LHCN-M2 (cell line): ENCODE results near the gene NFIB. TPM values are rescaled to one million over a fixed set of nuclear protein-coding genes. Genes with fewer than 3 reads are reported as not detected.

Experiments used
- DNase-seq: peaks from one replicate; pipeline ENCODE4 v3.0.0-alpha.2; 2012; ENCODE audit warnings: low read depth
- polyA plus RNA-seq: library from polyadenylated mRNA; unstranded; fragments of >200 nt; gene quantifications from one replicate; pipeline ENCODE4 v1.2.1, GENCODE V29; 2012; ENCODE audit warnings: missing spikeins
- total RNA-seq: library from RNA; depleted of rRNA; stranded (reverse); fragments of >200 nt; gene quantifications from 2 replicates; pipeline ENCODE4 v1.2.3, GENCODE V29; 2014; rRNA removed

NFIB gene
- 9.0 and 13.0 TPM in 2 replicates for total RNA-seq
- 2.9 TPM for polyA plus RNA-seq

DNA sequence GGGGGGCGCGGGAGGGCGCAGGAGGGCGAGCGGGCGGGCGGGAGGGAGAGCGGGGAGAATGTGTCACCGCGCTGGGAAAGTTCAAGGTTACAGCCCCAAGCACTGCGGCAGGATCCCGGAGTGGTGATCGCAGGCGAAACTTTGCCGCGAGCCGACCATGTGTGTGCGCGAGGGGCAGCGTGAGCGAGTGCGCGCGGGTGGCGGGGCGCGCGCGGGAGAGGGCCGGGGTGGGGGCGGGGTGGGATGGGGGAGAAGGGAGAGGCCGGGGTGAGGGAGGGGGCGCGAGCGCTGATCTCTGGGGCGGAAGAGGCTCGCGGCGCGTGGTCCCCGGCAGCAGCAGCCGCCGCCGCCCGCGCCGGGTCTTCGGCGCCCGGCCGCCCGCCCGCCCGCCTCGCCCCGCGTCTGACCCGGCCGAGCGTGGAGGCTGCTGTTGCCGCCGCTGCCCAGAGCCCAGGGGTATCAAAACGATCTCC, at the start of gene NFIB:
Gene NFIB, minus strand, starts transcription at position 191 of the 473 bp plus-strand sequence. CDS start 630 bp downstream, outside the sequence.
- peak; percentile 66 for DNase-seq

GRCh38 chr9:14362175-14362574, 48.2 kb upstream of the NFIB start:
- no peak for DNase-seq

DNA sequence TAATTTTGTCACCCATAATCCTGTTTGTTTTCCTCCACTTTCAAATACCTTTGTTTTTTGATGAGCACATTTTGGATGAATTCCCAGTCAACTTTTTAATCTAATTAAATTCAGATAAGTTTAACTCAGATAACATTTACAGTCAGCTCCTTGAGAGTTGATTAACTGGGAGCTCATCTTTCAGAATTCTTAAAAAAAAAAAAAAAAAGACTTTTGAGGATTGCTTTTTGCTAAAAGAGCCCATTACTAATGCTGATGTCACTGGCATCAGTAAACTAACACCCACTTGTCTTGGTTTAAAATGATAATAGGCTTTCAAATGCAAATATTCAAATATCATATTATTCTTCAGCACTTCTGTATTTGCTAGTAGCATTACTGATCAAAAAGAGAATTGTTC, 47.1 kb upstream of the NFIB start:
- peak; percentile 24 for DNase-seq

GRCh38 chr9:14358523-14358922, 44.6 kb upstream of the NFIB start:
- peak; percentile 79 for DNase-seq

- no peak for DNase-seq
These were observed 42.7 kb upstream of the NFIB start for GRCh38 chr9:14356351-14357265.

DNA sequence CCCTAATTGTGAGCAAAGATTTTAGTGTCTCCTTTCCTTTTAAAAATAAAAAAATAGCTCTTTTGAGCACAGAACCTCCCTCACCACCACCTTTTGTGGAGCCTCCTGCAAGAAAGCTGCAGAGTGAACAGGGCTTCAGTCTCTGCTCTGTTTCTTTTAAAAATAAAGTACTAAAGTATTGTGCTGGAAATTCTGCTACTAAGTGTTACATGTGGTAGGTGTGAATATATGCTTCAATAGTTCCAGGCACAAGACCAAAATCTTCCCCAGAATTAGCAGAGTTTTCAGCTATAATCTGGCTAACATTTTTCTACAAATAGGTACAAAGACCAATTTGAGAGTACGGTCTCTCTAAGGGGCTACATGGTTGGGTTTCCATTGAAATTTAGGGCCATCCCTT, 40.3 kb upstream of the NFIB start:
- DNase-seq = no peak

GRCh38 chr9:14353222-14354056, 39.5 kb upstream of the NFIB start:
- peak; percentile 72 for DNase-seq

GRCh38 chr9:14352503-14352902, 38.6 kb upstream of the NFIB start:
- no peak for DNase-seq

DNA sequence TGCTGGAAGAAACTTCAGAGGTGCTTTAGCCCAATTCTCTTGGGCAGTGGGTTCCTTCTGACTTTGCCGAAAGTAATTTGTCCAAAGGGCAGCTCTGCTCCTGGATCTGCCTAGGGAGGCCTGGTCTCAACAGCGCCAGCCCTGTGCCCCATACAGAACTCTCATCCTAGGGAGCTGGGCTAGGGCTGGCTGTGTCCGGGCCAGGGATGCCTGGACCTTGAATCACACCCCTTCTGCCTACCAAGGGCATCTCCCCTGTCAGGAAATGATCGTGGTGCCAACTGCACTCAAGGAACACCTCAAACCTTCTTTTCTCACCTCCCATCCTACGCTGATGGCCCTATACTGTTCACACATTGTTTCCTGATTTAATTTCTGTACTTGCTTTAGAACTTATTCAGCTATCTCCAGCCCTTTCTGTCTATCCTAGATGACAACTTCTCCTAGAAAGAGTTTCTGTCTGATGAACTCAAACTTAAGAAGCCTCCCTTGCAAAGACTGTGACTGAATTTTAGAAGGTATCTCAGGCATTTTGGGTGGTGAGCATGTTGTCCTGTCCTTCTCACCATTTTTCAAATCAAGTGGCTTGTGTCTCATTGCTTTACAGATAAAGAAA, 37.4 kb upstream of the NFIB start:
- no peak for DNase-seq

GRCh38 chr9:14350754-14351153, 36.8 kb upstream of the NFIB start:
- no peak for DNase-seq

DNA sequence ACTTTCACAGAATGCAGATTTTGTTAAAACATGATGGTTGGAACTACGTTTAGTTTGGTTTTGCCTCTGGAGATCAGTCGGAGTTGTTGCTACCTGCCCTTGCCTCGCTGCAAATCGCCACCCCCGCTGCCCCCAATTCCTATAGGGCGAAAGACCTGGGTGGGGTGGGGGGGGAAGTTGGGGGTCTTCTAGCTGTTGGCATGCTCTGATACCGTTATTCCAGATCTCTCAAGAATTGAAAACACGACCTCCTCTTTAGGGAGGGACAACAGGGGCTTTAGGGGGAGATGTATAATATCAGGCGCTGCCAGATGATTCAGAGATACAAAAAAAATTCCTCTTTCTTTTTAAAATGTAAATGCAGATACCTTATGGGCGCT, 36.4 kb upstream of the NFIB start:
- DNase-seq = no peak

DNA sequence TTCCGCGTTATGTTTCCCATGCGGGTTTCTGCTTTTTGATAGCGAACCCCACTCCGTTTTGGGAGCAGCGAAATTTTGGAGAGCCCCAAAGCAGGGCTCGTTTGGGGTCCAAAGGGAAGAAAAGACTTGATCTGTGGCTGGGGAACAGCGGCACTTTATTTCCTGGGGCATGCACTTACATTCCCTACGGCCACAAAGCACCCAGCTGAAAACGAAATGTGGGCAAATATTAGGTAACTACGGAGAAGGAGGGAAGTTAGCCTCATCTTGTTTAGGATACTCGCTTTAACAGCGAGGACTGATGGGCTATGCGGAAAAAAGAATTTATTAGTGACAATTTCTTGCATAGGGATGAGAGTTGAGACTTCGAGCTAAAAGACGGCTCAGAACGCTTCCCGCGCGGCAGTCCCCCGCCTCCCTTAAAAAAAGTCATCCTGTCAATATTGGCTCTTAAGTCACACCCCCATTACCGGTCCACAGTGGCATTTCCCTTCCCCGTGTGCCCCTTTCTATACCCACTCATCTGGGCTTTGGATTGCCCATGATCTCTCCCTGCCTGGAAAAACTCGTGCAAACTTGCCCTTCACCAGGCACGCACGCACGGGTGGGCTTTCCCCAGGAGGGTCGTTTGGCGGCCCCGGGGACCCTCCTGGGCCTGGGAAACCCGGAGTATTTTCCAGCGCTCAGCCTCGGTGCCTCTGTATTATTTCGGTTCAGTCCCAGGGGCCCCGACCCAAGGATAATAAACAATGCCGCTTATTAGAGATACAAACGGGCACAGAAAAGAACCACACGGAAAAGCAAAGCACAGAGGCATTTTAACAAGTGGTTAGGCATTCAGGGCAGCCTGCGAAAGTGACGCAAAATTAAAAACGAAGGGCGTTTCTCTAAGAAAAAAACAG, 35.8 kb upstream of the NFIB start:
- no peak for DNase-seq

GRCh38 chr9:14349146-14349446, 35.2 kb upstream of the NFIB start:
- DNase-seq = no peak

DNA sequence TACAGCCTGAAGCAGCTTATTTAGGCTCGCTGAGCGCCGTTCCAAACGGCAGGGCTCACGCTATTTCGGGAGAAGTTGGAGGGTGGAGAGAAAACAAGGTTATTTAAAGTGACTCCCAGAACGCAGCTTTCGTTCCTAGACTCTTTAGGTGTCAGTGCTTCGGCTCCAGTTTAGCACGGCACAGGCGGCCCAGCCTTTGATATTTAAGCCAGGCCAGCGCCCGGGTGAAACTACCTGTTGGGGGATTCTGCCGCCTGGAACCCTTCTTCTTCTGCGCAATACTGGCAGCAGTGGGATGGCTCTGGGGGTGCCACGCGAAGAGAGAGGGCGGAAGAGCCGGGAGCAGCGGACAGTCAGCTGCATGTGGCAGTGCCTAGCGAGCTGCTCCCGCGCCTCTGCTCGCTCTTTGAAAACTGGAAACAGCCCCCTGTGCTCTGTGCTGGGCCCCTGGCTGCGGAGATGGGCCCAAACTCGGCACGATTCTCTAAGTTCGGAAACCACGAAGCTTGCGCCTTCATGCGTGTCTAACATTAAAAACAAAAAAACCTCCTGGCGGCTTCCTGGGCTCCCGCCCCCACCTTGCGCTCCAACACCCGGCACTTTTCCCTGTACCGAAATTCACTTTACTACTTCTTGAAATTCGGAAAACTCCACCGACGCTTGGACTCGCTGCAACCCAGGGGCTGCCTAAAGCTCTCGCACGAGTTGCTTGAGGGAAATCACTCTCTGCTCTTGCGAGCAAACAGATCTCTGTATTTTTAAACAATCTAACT, 34.6 kb upstream of the NFIB start:
- DNase-seq = no peak

DNA sequence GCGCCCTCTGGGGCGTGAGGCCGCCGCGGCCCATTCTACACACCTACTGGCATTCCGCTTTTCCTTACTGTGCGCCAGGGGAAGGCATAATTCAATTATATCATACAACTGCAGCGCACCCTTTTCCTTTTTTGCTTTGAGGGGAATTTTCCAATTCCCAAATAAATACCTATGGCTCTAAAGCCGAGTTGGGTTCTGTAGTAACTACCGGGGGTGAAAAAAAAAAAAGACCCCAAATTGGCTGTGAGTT, 34.1 kb upstream of the NFIB start:
- DNase-seq = no peak

- peak; percentile 31 for DNase-seq
These were observed 33.6 kb upstream of the NFIB start for GRCh38 chr9:14347406-14348122.

- DNase-seq = no peak
These were observed 33.0 kb upstream of the NFIB start for GRCh38 chr9:14346811-14347405.

DNA sequence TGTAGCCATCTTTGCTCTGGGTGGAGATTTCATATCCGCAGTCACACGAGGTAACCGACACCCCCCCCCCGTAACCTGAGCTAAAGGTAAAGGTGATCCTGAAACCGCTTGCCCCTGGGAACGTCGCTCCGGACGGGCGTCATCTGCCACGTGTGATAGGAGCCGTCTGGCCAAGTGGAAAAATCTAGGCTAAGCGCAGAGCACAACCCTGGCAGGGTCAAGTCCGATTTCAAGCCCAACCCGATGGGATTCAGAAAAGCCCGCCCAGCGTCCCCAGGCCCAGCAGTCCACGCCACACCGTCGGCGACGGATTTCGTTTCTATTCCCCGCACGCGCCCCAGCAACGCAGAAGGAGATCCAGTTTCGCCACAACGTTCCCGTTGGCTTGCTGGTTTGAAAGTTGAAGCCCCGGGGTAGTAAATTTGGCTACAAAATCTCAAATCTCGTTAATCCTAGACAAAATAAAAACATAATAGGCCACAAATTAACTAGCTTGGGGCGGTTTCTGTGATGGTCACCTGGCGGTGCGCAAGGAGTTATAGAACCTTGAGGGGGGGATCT, 32.4 kb upstream of the NFIB start:
- DNase-seq = no peak
